ENCODE data around the gene TMEM89. TPM values are rescaled to one million over a fixed set of nuclear protein-coding genes. Genes with fewer than 3 reads are reported as not detected.
A peak's percentile ranks its signal among the peaks of the same experiment; 100 is the strongest.

The TMEM89 gene
- total and polyA plus RNA-seq, 2 of the 13 experiments (the other 11 are each of a cell fraction or from before 2014, with no cell fraction given) = 0.31 to 0.59 TPM

DNA sequence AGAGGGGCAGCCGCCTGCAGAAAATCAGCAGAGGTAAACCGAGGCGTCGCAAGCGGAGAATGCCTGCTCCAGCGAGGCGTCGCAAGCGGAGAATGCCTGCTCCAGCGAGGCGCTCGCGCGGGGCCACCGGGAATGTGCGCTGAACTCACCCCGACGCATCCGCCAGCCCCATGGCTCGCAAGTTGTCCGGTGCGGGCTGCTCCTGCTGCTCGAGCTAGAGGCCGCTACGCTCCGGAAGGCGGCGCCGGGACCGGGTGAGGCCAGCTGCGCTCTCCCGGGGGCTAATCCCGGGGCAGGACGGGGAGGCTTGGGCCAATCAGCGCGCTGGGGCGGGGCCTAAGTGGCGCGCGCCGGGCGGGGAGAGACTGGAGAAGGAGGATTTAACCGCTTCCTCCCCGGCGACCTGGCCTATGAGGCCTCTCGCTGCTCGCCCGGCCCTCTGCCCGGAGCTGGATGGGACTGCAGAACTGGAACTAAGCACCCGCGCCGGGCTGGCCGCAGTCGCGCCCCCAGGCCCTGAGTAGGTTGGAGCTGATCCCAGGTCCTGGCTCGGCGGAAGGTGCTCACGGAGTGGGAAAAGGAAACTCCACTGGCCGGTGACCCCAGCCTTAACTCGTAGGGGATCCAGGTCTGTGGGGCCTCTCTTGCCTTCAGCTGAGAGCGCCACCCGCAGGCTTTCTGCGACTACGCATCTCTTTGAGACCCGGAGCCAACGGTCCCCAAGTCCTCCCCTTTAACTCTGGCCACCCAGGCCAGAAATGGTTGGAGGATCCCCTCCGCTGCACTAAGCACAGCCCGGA, 13.9 kb upstream of the TMEM89 start, which contains the start of gene SLC26A6 (continued):
- TF ChIP-seq REST (IDR thresholded peaks at IDR 0.05; ENCODE audit: borderline replicate concordance in 1 of 2, low read depth in 1 of 2, low read length in 2 of 2) (no peak; a peak in 1 of 4 replicates), ISL2 (CRISPR knock-in tag; IDR thresholded peaks at IDR 0.05) (no peak; the same call in none of the 2 replicates), ZNF335 (CRISPR knock-in tag; IDR thresholded peaks at IDR 0.05) (no peak), ZNF879 (CRISPR knock-in tag; IDR thresholded peaks at IDR 0.05) (no peak; the same call in 1 of the 2 replicates), RFXAP (CRISPR knock-in tag; IDR thresholded peaks at IDR 0.05; ENCODE audit: borderline replicate concordance) (peak; percentile 73; the same call in 1 of the 2 replicates), ZFP37 (CRISPR knock-in tag; IDR thresholded peaks at IDR 0.05; ENCODE audit: borderline replicate concordance) (peak; percentile 15; the same call in 1 of the 2 replicates), FOXO4 (CRISPR knock-in tag; conservative IDR thresholded peaks at IDR 0.05) (0 out of 2 replicates have a peak, but pooled peaks have one; percentile 83), ZBTB7A (CRISPR knock-in tag; IDR thresholded peaks at IDR 0.05) (peak; percentile 79), ZFP62 (CRISPR knock-in tag; IDR thresholded peaks at IDR 0.05) (peak; percentile 30; the same call in 1 of the 2 replicates), NCOA1 (CRISPR knock-in tag; IDR thresholded peaks at IDR 0.05) (peak; percentile 73), SOX6 (IDR thresholded peaks at IDR 0.05) (no peak), SOX6 (CRISPR knock-in tag; IDR thresholded peaks at IDR 0.05) (peak; percentile 47; the same call in 1 of the 2 replicates), TSC22D2 (CRISPR knock-in tag; IDR thresholded peaks at IDR 0.05; ENCODE audit: borderline replicate concordance) (no peak), RARG (CRISPR knock-in tag; IDR thresholded peaks at IDR 0.05; ENCODE audit: low read depth) (no peak)
- TF ChIP-seq, protein P1, sequence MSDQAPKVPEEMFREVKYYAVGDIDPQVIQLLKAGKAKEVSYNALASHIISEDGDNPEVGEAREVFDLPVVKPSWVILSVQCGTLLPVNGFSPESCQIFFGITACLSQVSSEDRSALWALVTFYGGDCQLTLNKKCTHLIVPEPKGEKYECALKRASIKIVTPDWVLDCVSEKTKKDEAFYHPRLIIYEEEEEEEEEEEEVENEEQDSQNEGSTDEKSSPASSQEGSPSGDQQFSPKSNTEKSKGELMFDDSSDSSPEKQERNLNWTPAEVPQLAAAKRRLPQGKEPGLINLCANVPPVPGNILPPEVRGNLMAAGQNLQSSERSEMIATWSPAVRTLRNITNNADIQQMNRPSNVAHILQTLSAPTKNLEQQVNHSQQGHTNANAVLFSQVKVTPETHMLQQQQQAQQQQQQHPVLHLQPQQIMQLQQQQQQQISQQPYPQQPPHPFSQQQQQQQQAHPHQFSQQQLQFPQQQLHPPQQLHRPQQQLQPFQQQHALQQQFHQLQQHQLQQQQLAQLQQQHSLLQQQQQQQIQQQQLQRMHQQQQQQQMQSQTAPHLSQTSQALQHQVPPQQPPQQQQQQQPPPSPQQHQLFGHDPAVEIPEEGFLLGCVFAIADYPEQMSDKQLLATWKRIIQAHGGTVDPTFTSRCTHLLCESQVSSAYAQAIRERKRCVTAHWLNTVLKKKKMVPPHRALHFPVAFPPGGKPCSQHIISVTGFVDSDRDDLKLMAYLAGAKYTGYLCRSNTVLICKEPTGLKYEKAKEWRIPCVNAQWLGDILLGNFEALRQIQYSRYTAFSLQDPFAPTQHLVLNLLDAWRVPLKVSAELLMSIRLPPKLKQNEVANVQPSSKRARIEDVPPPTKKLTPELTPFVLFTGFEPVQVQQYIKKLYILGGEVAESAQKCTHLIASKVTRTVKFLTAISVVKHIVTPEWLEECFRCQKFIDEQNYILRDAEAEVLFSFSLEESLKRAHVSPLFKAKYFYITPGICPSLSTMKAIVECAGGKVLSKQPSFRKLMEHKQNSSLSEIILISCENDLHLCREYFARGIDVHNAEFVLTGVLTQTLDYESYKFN (CRISPR knock-in tag; conservative IDR thresholded peaks at IDR 0.05) = no peak; the same call in 1 of the 2 replicates
- TF ChIP-seq, protein P2, sequence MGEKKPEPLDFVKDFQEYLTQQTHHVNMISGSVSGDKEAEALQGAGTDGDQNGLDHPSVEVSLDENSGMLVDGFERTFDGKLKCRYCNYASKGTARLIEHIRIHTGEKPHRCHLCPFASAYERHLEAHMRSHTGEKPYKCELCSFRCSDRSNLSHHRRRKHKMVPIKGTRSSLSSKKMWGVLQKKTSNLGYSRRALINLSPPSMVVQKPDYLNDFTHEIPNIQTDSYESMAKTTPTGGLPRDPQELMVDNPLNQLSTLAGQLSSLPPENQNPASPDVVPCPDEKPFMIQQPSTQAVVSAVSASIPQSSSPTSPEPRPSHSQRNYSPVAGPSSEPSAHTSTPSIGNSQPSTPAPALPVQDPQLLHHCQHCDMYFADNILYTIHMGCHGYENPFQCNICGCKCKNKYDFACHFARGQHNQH (CRISPR knock-in tag; IDR thresholded peaks at IDR 0.05) = no peak
- TF ChIP-seq, protein P3, sequence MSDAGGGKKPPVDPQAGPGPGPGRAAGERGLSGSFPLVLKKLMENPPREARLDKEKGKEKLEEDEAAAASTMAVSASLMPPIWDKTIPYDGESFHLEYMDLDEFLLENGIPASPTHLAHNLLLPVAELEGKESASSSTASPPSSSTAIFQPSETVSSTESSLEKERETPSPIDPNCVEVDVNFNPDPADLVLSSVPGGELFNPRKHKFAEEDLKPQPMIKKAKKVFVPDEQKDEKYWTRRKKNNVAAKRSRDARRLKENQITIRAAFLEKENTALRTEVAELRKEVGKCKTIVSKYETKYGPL (CRISPR knock-in tag; IDR thresholded peaks at IDR 0.05) = peak; percentile 71
